IPS DF 6.9 (cell line): ENCODE data around the gene CCNF.

Experiments
- DNase-seq: peaks from one replicate; pipeline ENCODE4 v3.0.0-alpha.2; 2013; ENCODE audit warnings: low read depth, low spot score
- H3K27ac ChIP-seq: one replicate; pipeline ENCODE4 v1.5.1; 2013; ENCODE audit warnings: low read length, control low read depth
- H3K27me3 ChIP-seq: 2 replicates; pipeline ENCODE4 v1.6.1; 2013; ENCODE audit warnings: mild to moderate bottlenecking, low read length; ENCODE audit not compliant: control insufficient read depth, insufficient read depth
- H3K36me3 ChIP-seq: 2 replicates; pipeline ENCODE4 v1.6.1; 2013; ENCODE audit warnings: low read length; ENCODE audit not compliant: control insufficient read depth, insufficient read depth
- H3K4me1 ChIP-seq: 2 replicates; pipeline ENCODE4 v1.6.1; 2013; ENCODE audit warnings: low read length; ENCODE audit not compliant: control insufficient read depth, insufficient read depth
- H3K4me3 ChIP-seq: 2 replicates; pipeline ENCODE4 v1.5.1; 2013; ENCODE audit warnings: mild to moderate bottlenecking, low read length
- H3K9me3 ChIP-seq: 2 replicates; pipeline ENCODE4 v1.6.1; 2013; ENCODE audit warnings: low read length, inconsistent platforms; ENCODE audit not compliant: control insufficient read depth, insufficient read depth
- WGBS: extraction: QIAGEN DNeasy Blood & Tissue Kit; methylation state at CpG from one replicate; pipeline ENCODE4 v1.1.7; 2013; ENCODE audit warnings: mixed read lengths, missing lambda C conversion rate; ENCODE audit not compliant: insufficient read length, insufficient coverage; 5-methylcytosine and 5-hydroxymethylcytosine counted together

Gene CCNF

DNA sequence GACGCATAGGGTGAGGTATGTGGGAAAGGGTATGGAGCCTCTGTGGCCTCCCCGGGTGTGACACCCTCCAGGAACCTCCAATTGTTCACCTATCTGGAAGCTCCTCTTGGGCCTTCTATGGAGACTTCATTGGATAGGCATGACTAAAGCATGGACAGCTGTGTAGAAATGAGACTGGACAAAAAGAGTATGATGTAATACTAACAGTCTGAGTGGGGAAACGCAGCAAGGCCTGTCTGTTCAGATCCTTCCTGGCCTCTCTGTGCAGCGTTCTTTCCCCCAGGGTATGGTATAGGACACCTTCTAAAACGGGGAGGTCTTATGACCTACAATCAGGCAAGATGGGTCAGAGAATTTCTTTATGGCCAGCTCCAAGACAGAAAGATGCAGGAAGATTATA lies 30.7 kb upstream of the CCNF start:
- H3K36me3 ChIP-seq, result no peaks in the 10 kb centered on the region
- H3K27ac ChIP-seq, result no peak overlapping the region
- no peaks in the 10 kb centered on the region for H3K27me3 ChIP-seq
- H3K9me3 ChIP-seq, result no peaks in the 10 kb centered on the region
- H3K4me3 ChIP-seq, result no peak overlapping the region
- H3K4me1 ChIP-seq, result no peaks in the 10 kb centered on the region
- no CpG with 5 or more reads among the region's 5 CpGs for WGBS
- DNase-seq, result no peak

DNA sequence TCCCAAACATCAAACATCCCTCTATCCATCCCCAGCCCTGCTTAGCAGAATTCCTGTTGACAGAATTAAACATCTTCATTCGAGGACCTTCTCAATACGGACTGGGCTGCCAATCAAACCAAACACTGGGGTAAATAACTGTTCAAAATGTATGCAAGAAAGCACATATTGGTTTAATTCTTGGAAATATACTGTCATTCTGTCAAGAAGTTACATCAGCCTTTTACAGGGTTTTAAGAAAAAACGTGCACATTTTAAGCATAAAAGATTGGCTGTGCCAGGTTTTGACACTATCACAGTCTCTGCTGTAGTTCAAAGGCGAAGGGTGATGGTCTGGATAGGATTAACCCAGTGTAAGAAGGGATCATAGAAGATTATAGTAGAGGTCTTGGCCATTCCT lies 25.1 kb upstream of the CCNF start:
- no peaks in the 10 kb centered on the region for H3K36me3 ChIP-seq

DNA sequence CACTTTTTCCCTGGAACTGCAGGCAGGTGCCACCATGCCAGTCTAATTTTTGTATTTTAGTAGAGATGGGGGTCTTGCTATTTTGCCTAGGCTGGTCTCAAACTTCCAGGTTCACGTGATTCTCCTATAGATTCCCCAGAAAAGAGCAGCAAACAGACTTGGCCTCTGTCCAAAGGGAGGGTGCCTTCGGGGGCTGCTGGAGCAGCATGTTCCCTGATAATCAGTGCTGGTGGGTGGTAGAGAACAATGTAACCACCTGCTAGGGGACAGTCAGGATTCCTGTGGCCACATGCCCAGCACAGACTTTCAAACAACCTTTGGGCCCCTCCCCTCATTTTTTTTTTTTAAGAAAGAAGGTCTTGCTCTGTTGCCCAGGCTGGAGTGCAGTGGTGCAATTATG lies 14.2 kb upstream of the CCNF start:
- no CpG with 5 or more reads among the region's 2 CpGs for WGBS

More for the DNA sequence above, 25.1 kb upstream of the CCNF start:
- Histone ChIP-seq H3K27ac (no peak overlapping the region), H3K4me3 (no peak overlapping the region), H3K4me1 (no peaks in the 10 kb centered on the region), H3K27me3 (no peaks in the 10 kb centered on the region), H3K9me3 (no peaks in the 10 kb centered on the region)
- no peak for DNase-seq
- WGBS, result no CpG with 5 or more reads among the region's 4 CpGs

DNA sequence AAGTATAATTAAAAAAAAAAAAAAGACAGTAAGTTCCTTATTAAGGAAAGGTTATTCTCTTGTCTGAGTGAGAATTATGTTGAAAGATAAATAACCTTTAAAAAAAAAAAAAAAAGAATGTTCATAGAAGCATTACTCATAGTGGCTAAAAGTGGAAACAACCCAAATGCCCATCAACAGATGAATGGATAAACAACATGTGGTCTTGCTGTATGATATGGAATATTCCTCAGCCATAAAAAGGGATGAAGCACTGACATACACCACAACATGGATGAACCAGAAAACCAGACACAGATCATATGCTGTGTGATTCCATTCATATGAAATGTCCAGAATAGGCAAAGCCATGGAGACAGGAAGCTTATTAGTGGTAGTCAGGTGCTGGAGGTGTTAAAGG lies 9.2 kb upstream of the CCNF start:
- no peaks in the 10 kb centered on the region for H3K9me3 ChIP-seq
- H3K27ac ChIP-seq, result no peak overlapping the region
- H3K36me3 ChIP-seq, result no peaks in the 10 kb centered on the region
- no peak for DNase-seq
- H3K4me1 ChIP-seq, result no peaks in the 10 kb centered on the region
- H3K27me3 ChIP-seq, result no peaks in the 10 kb centered on the region
- H3K4me3 ChIP-seq, result no peak overlapping the region

More for the DNA sequence above, 14.2 kb upstream of the CCNF start:
- Histone ChIP-seq H3K36me3 (no peaks in the 10 kb centered on the region), H3K27me3 (no peaks in the 10 kb centered on the region), H3K9me3 (no peaks in the 10 kb centered on the region), H3K4me3 (no peak overlapping the region), H3K27ac (no peak overlapping the region), H3K4me1 (no peaks in the 10 kb centered on the region)
- no peak for DNase-seq

DNA sequence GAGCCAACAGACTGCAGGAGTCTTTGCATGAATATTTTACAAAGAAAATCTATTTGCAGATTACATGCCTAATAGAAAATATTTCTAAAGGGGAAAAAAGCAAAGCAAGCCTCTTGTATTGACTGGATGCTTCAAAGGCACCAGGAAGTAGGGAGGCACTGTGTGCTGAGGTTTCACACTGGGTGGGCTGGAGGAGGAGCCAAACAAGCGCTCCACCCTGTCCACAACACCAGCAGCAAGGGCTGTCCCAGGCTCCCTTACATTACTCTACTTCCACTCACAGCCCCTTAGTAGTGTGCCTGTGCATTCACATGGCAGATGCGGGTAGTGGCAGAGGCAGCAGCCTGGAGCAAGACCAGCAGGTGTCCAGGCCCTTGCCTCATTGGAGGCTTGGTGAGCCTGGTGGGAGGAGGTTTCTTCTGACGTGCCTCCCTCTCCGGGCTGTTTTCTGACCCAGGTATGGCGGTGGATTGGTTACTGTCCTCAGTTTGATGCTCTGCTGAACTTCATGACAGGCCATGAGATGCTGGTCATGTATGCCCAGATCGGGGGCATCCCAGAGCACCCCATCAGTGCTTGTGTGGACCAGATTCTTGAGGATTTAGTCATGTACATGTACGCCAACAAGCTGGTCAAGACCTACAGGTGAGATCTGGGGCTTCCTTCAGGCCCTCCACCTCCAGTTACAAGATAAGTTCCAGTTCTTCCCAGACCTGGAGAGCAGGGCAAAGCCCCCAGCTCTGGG lies 7.0 kb upstream of the CCNF start:
- H3K9me3 ChIP-seq, result no peaks in the 10 kb centered on the region
- DNase-seq, result no peak
- H3K4me3 ChIP-seq, result no peak overlapping the region
- no peaks in the 10 kb centered on the region for H3K36me3 ChIP-seq
- no peak overlapping the region for H3K27ac ChIP-seq
- H3K27me3 ChIP-seq, result no peaks in the 10 kb centered on the region
- WGBS, result no CpG with 5 or more reads among the region's 7 CpGs
- no peaks in the 10 kb centered on the region for H3K4me1 ChIP-seq

DNA sequence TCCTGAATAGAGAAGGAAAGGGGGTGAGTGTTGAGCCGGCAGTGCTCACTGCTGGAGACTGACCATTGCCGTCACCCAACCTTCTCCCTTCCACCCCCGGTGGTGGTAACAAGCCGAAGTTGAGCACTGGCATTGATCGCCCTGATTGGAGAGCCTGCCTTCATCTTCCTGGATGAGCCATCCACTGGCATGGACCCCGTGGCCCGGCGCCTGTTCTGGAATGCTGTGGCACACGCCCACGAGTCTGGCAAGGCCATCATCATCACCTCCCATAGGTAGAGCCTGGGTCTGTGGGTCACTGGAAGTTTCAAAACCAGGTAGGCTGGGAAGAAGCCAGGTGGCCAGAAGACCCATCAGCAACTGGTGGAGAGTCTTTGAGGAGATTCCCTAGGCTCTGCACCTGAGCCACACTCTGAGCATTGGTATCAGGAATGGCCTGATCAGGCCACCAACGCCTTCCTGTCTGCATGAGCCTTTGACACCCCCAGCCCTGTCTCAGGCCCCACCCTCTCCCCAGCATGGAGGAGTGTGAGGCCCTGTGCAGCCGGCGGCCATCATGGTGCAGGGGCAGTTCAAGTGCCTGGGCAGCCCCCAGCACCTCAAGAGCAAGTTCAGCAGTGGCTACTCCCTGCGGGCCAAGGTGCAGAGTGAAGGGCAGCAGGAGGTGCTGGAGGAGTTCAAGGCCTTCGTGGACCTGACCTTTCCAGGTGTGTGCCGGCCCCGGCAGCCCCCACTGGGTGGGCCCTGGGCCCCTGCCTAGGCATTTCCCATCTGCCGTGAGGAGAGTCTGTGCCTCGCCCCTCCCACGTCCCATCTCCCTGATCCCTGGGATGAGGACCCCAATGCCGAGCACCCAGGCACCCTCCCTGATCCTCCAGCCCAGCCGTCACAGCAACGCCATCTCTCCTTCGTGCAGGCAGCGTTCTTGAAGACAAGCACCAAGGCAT lies 4.9 kb upstream of the CCNF start:
- H3K9me3 ChIP-seq, result no peaks in the 10 kb centered on the region
- no peak overlapping the region for H3K27ac ChIP-seq
- H3K4me1 ChIP-seq, result no peaks in the 10 kb centered on the region
- no CpG with 5 or more reads among the region's 25 CpGs for WGBS
- DNase-seq, result no peak
- H3K4me3 ChIP-seq, result no peak overlapping the region
- H3K27me3 ChIP-seq, result no peaks in the 10 kb centered on the region
- no peaks in the 10 kb centered on the region for H3K36me3 ChIP-seq

DNA sequence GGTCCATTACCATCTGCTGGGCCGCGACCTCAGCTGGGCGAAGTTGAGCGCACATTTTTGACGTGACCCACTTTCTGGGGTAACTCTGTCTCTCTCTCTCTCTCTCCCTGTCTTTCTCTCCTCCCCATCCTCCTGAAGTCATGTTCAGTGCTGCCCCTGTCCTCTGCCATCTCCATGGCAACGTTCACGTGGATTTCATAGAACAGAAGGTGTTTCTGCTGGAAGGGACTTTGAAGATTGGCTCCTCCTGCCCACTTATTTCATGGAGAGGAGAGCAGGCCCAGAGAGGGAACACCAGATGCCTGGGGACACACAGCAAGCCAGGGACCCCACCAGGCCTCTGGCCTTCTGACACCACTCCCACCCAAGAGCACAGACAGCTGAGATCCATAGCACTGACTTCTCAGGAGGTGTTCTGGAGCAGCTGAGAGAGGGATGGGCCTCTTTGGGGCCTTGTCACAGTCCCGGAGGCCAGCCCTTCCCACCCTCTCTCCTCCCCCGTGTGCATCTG lies 4.2 kb upstream of the CCNF start:
- no peak for DNase-seq
- H3K4me1 ChIP-seq, result no peaks in the 10 kb centered on the region
- H3K9me3 ChIP-seq, result no peaks in the 10 kb centered on the region
- no peaks in the 10 kb centered on the region for H3K27me3 ChIP-seq
- H3K27ac ChIP-seq, result no peak overlapping the region
- H3K36me3 ChIP-seq, result no peaks in the 10 kb centered on the region
- no CpG with 5 or more reads among the region's 9 CpGs for WGBS
- H3K4me3 ChIP-seq, result no peak overlapping the region

DNA sequence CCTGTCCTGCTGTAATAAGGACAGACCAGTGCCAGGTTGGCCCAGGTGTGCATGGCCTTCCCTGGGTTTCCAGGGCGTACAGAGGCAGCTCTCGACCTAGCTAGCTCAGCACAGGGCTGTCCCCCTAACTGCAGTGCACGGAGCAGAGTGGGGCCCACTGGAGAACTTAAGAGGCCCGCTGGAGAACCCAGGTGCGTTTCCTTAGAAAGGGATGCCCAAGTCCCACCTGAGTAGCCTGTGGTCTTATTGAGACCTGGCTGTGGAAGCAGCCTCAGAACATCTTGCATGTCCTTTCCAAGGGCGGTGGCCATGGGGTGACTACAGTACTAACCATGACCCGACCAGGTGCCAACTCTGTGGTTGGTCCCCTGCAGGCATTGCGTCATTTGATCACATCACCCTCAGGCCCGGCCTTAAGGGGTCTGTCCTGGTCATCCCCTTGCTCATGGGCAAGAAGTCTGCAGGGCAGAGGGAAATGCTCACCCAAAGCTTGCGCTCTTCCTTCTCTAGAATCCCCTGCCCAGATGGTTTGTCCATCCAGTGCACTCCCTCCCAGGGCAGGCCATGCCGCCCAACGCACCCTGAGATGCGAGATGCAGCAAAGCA lies 3.3 kb upstream of the CCNF start:
- H3K9me3 ChIP-seq, result no peaks in the 10 kb centered on the region
- H3K4me3 ChIP-seq, result no peak overlapping the region
- no peaks in the 10 kb centered on the region for H3K27me3 ChIP-seq
- no peaks in the 10 kb centered on the region for H3K4me1 ChIP-seq
- DNase-seq, result no peak
- no CpG with 5 or more reads among the region's 13 CpGs for WGBS
- no peaks in the 10 kb centered on the region for H3K36me3 ChIP-seq
- H3K27ac ChIP-seq, result no peak overlapping the region

DNA sequence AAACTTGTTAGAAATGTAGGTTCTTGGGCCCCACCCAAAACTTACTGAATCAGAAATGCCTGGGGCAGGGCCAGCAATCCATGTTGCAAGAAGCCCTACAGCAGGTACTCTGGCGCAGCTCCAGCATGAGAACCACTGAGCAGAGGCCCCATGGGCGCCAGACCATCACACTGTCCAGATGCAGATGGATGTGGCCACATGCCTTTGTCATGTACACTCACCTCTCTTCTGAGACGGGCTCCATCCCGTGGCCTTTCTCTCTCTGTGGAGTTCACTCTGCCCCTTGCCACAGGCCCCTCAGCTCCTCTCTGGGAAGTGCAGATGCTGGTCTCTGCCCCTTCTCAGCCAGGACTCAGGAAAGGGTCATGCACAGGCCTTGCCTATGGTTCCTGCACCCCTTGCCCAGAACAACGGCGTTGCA lies 2.3 kb upstream of the CCNF start:
- no peaks in the 10 kb centered on the region for H3K27me3 ChIP-seq
- no CpG with 5 or more reads among the region's 6 CpGs for WGBS
- H3K4me1 ChIP-seq, result no peaks in the 10 kb centered on the region
- H3K9me3 ChIP-seq, result no peaks in the 10 kb centered on the region
- no peaks in the 10 kb centered on the region for H3K36me3 ChIP-seq
- no peak overlapping the region for H3K27ac ChIP-seq
- no peak overlapping the region for H3K4me3 ChIP-seq
- no peak for DNase-seq

DNA sequence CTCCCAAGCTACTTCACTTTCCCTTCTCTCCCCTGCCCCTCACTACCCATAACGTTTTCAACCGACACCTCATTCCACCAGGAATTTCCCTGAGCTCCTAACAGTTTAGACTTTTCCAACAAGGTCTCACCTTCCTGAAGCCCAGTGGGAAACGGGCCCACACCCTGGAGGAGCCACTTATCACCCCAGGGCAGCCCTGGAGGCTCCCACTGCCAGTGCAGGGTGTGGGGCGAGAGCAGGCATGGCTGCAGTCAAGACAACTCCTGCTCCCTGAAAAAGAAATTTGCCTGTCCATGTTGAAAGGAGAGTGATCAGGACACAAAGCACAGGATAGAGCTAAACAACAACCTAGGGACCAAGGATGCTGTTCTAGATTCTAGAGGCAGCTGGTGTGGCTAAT lies 1.7 kb upstream of the CCNF start:
- Histone ChIP-seq H3K4me1 (no peaks in the 10 kb centered on the region), H3K27ac (no peak overlapping the region), H3K27me3 (no peaks in the 10 kb centered on the region), H3K9me3 (no peaks in the 10 kb centered on the region), H3K36me3 (no peaks in the 10 kb centered on the region; the same call in 1 of the 2 replicates), H3K4me3 (no peak overlapping the region)
- DNase-seq, result no peak
- 100% methylated on average over 2 of the region's 4 CpGs for WGBS
